GM12878 (cell line): ENCODE measurements around the gene NR0B1. TPM values are rescaled to one million over a fixed set of nuclear protein-coding genes. Genes with fewer than 3 reads are reported as not detected.
A peak's percentile ranks its signal among the peaks of the same experiment; 100 is the strongest.

Experiments used
- ATAC-seq: fragments of 200-7000 bp; cut with Tn5 transposase; 3 replicates; pipeline ENCODE4 v1.9.1; 2020; ENCODE audit warnings: mild to moderate bottlenecking, moderate library complexity
- BruUV-seq: library from RNA; stranded (reverse); fragments of 400-500 nt; replicated peaks from 2 replicates; lab custom pipeline; 2021; lab: Mats Ljungman, UMichigan
- CTCF ChIA-PET: fragments of 300-600 bp; sonication (Branson Sonifier 250); formaldehyde crosslinking; extraction: SDS; loops from one replicate; lab custom pipeline; 2021; ENCODE audit warnings: inconsistent platforms; lab: Yijun Ruan, JAX
- POLR2A ChIA-PET: fragments of 350-600 bp; formaldehyde crosslinking; extraction: SDS; loops from one replicate; lab custom pipeline; 2021; ENCODE audit warnings: inconsistent platforms; lab: Charles Lee
- RAD21 ChIA-PET: fragments of 300-600 bp; sonication (Branson Sonifier 250); formaldehyde crosslinking; loops from one replicate; lab custom pipeline; 2023; ENCODE audit warnings: antibody characterized with exemption; ENCODE audit not compliant: unreplicated experiment; lab: Charles Lee
- SMC1A ChIA-PET: fragments of 300-600 bp; sonication (Branson Sonifier 250); formaldehyde crosslinking; loops from one replicate; lab custom pipeline; 2023; ENCODE audit not compliant: unreplicated experiment, uncharacterized antibody; lab: Charles Lee
- DNase-seq: peaks from one replicate; pipeline ENCODE4 v3.0.0-alpha.2; 2011; ENCODE audit warnings: low read depth, low spot score
- FAIRE-seq: peaks from 3 replicates; lab custom pipeline; 2011; peaks lifted over from hg19 to GRCh38; lab: Jason Lieb, UNC
- H2AFZ ChIP-seq: 2 replicates; pipeline ENCODE4 v1.6.0; 2011; ENCODE audit warnings: low read depth, low read length, control low read depth; ENCODE audit not compliant: control insufficient read depth
- H3K27ac ChIP-seq: 2 replicates; pipeline ENCODE4 v1.5.1; 2011; ENCODE audit warnings: control low read depth; ENCODE audit not compliant: control insufficient read depth, insufficient read depth
- H3K27me3 ChIP-seq, 2 experiments: replicated peaks in 1 of 2; 2 replicates each; pipeline versions ENCODE4 v1.6.0 to v1.6.1; 2011; ENCODE audit warnings: low read length in 1 of 2; ENCODE audit not compliant: control insufficient read depth in 2 of 2, insufficient read depth in 2 of 2
- H3K36me3 ChIP-seq, 2 experiments: 2 replicates each; pipeline ENCODE4 v1.5.1; 2011; ENCODE audit warnings: low read length in 1 of 2; ENCODE audit not compliant: control insufficient read depth in 2 of 2, insufficient read depth in 2 of 2
- H3K4me1 ChIP-seq: 2 replicates; pipeline ENCODE4 v1.6.1; 2011; ENCODE audit warnings: mild to moderate bottlenecking, low read length, moderate library complexity, mixed read lengths; ENCODE audit not compliant: control insufficient read depth, insufficient read depth
- H3K4me2 ChIP-seq: 2 replicates; pipeline ENCODE4 v1.6.0; 2011; ENCODE audit warnings: control low read depth; ENCODE audit not compliant: control insufficient read depth, insufficient read depth
- H3K4me3 ChIP-seq: fragments of 200-600 bp; sonication (generic); 2 replicates; pipeline ENCODE4 v1.5.1; 2016
- H3K79me2 ChIP-seq: 2 replicates; pipeline ENCODE4 v1.6.0; 2011; ENCODE audit warnings: low read length; ENCODE audit not compliant: control insufficient read depth, insufficient read depth
- H3K9ac ChIP-seq: 2 replicates; pipeline ENCODE4 v1.8.0; 2011; ENCODE audit warnings: low read length, control low read depth, mixed read lengths; ENCODE audit not compliant: control insufficient read depth, insufficient read depth
- H3K9me3 ChIP-seq: replicated peaks from 3 replicates; pipeline ENCODE4 v1.5.1; 2011; ENCODE audit warnings: mild to moderate bottlenecking, low read length; ENCODE audit not compliant: control insufficient read depth, insufficient read depth
- H4K20me1 ChIP-seq: 2 replicates; pipeline ENCODE4 v1.6.0; 2011; ENCODE audit not compliant: control insufficient read depth, insufficient read depth
- ATF7 ChIP-seq: fragments of 450-650 bp; IDR thresholded peaks from 2 replicates; pipeline ENCODE4 v1.6.1; 2016; ENCODE audit warnings: low read depth, mild to moderate bottlenecking
- HDAC2 ChIP-seq: fragments of 200-600 bp; sonication (generic); IDR thresholded peaks from 2 replicates; pipeline ENCODE4 v1.6.1; 2017
- JUNB ChIP-seq: IDR thresholded peaks from 2 replicates; pipeline ENCODE4 v1.6.1; 2016; ENCODE audit warnings: antibody characterized with exemption, mild to moderate bottlenecking
- NFXL1 ChIP-seq: fragments of 450-650 bp; IDR thresholded peaks from 2 replicates; pipeline ENCODE4 v1.6.1; 2017; ENCODE audit warnings: antibody characterized with exemption, mild to moderate bottlenecking, borderline replicate concordance
- NR2C1 ChIP-seq: fragments of 450-650 bp; IDR thresholded peaks from 2 replicates; pipeline ENCODE4 v1.6.1; 2017; ENCODE audit warnings: antibody characterized with exemption, mild to moderate bottlenecking, moderate library complexity
- SP1 ChIP-seq: IDR thresholded peaks from one replicate; pipeline ENCODE4 v1.6.1; 2011; ENCODE audit warnings: low read depth, low read length
- SPI1 ChIP-seq: IDR thresholded peaks from 2 replicates; pipeline ENCODE4 v1.6.1; 2011; ENCODE audit warnings: low read depth, mild to moderate bottlenecking, low read length, moderate library complexity, borderline replicate concordance; ENCODE audit not compliant: insufficient read depth
- SREBF1 ChIP-seq: IDR thresholded peaks from 2 replicates; pipeline ENCODE4 v1.6.1; 2012; ENCODE audit warnings: mild to moderate bottlenecking, low read length
- STAT1 ChIP-seq: fragments of 450-650 bp; conservative IDR thresholded peaks from 2 replicates; pipeline ENCODE4 v1.6.1; 2014; ENCODE audit warnings: antibody characterized with exemption, mild to moderate bottlenecking
- WGBS: methylation state at CpG from one replicate; pipeline ENCODE4 v1.1.6; 2016; ENCODE audit warnings: low lambda C conversion rate; ENCODE audit not compliant: insufficient replicate concordance, insufficient coverage; ENCODE audit errors: missing lambda C conversion rate; 5-methylcytosine and 5-hydroxymethylcytosine counted together
- in situ Hi-C: fragments of 300-500 bp; cut with MboI; formaldehyde crosslinking; loops from 9 replicates; pipeline ENCODE4 v1.14.3; 2018; ENCODE audit warnings: mixed read lengths
- intact Hi-C: fragments of 100-400 bp; cut with micrococcal nuclease; formaldehyde crosslinking; loops from one replicate; pipeline ENCODE4 v1.14.2; 2022; ENCODE audit not compliant: unreplicated experiment
- polyA plus RNA-seq, 11 experiments: library from polyadenylated mRNA; depleted of rRNA in 4 of 11; unstranded in 6 of 11; stranded (reverse) in 5 of 11; fragments of >200 nt; fragmentation: Nextera tagmentation in 4 of 11; fragmentation: Illumina TruSeq in 1 of 11; extraction: Ambion mirVana in 4 of 11; extraction: Trizol in 1 of 11; gene quantifications; 1 replicate in 1 of 11; 2 replicates in 10 of 11; pipeline versions ENCODE4 v1.2.1 to v1.2.3, GENCODE V29; 2011 to 2016; ENCODE audit warnings: inconsistent platforms in 2 of 11, missing spikeins in 2 of 11, low read depth in 1 of 11
- total RNA-seq, 4 experiments: library from RNA; depleted of rRNA in 3 of 4; stranded (reverse); fragments of >200 nt in 3 of 4; fragmentation: Illumina TruSeq in 1 of 4; extraction: Trizol in 1 of 4; gene quantifications; 2 replicates each; pipeline versions ENCODE4 v1.2.1 to v1.2.3, GENCODE V29; 2013 to 2021
- TF ChIP-seq, protein P1 (sequence below): IDR thresholded peaks from 2 replicates; pipeline ENCODE4 v1.6.1; 2011; ENCODE audit warnings: borderline replicate concordance, low read depth, mild to moderate bottlenecking, moderate library complexity, low read length; ENCODE audit not compliant: insufficient read depth, poor library complexity, severe bottlenecking
- TF ChIP-seq, protein P2 (sequence below): fragments of 450-650 bp; IDR thresholded peaks from 2 replicates; pipeline ENCODE4 v1.6.1; 2017; ENCODE audit warnings: mild to moderate bottlenecking
- TF ChIP-seq, protein P3 (sequence below): fragments of 450-650 bp; IDR thresholded peaks from 2 replicates; pipeline ENCODE4 v1.6.1; 2017; ENCODE audit warnings: borderline replicate concordance

NR0B1 gene
- total and polyA plus RNA-seq, 10 of the 15 experiments (the other 5 are each of a cell fraction or from before 2014, with no cell fraction given) = not detected

DNA sequence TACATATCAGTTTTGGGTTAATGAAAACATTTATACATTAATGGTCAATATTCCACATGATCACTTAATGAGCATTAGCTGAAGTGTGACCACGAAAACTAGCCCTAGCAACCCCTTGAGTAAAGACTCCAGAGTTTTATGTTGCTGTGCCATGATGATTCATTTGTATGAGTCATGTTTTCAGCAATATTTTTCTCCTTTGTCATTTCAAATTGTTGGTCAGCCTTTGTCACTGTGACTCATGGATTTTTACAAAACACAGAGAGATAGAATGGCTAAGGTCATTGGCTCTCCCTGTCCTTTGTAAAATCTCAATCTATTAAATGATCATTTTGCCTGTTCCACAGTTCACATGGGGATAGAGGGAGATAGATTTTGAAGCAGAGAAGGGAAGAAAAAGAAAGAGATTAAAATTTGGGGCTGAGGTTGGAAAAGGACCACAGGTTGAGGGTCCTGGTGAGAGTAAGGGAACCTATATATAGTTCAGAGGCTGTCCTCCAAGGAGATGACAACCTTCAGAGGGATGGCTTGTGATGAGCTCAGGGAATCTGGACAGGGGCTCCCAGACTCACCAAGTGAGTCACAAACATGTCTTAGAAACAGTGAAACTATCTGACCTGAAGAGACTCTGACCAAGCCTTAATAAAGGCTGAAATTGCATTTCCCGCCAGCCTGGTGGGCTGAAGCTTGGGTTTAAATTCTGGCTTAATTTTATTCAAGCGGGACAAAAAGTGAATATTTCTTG is 25.6 kb downstream of the NR0B1 start:
- intact Hi-C loops = no loop called here
- TF ChIP-seq, protein P1, sequence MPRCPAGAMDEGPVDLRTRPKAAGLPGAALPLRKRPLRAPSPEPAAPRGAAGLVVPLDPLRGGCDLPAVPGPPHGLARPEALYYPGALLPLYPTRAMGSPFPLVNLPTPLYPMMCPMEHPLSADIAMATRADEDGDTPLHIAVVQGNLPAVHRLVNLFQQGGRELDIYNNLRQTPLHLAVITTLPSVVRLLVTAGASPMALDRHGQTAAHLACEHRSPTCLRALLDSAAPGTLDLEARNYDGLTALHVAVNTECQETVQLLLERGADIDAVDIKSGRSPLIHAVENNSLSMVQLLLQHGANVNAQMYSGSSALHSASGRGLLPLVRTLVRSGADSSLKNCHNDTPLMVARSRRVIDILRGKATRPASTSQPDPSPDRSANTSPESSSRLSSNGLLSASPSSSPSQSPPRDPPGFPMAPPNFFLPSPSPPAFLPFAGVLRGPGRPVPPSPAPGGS = peak; percentile 64
- TF ChIP-seq ATF7 = no peak
- ChIA-PET CTCF (no interaction called here), RAD21 (no interaction called here), SMC1A (interaction anchor here (1.2 kb wide), 1 partner anchor 27 kb away, joined by 3 read pairs; no protein-coding TSS in a partner anchor), POLR2A (interaction anchor here (0.7 kb wide), 1 partner anchor 10 kb away, joined by 3 read pairs; no protein-coding TSS in a partner anchor)
- DNase-seq (no peak), FAIRE-seq (no peak), ATAC-seq (no peak)
- no peaks in the 10 kb centered on the region for H3K27me3 ChIP-seq
- no peaks in the 10 kb centered on the region for H4K20me1 ChIP-seq
- in situ Hi-C loops = no loop called here
- no peak overlapping the region for H3K4me2 ChIP-seq
- no peaks in the 10 kb centered on the region for H3K9me3 ChIP-seq
- no peak overlapping the region for H3K27ac ChIP-seq
- 33% methylated on average over 3 of the region's 3 CpGs for WGBS
- no peak overlapping the region for H3K9ac ChIP-seq
- no peaks in the 10 kb centered on the region for H3K4me1 ChIP-seq
- no peaks in the 10 kb centered on the region for H3K79me2 ChIP-seq
- no peak overlapping the region for H2AFZ ChIP-seq
- H3K4me3 ChIP-seq = no peak overlapping the region
- BruUV-seq = no TSS peak
- no peaks in the 10 kb centered on the region for H3K36me3 ChIP-seq

DNA sequence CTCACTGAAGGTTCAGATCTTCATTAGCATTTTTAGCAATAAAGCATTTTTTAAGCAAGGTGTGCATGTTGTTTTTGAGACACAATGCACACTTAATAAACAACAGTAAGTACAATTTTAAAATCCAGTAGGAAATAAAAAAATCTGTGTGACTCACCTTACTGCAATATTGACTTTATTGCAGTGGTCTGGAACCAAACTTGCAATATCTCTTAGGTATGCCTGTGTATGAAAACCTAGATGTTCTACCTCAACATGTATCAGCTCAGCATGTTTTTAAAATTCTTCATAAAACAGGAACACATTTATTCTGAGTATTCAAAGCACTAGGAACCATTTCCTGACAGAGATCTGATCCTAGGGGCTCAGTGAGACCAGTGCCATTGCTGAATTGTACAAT is 26.7 kb downstream of the NR0B1 start:
- no peaks in the 10 kb centered on the region for H3K79me2 ChIP-seq
- no peak overlapping the region for H3K4me3 ChIP-seq
- in situ Hi-C loops = no loop called here
- CTCF ChIA-PET = no interaction called here
- BruUV-seq = no TSS peak
- no peaks in the 10 kb centered on the region for H3K4me1 ChIP-seq
- H3K9ac ChIP-seq = no peak overlapping the region
- SMC1A ChIA-PET = no interaction called here
- intact Hi-C loops = no loop called here
- no peak for FAIRE-seq
- no peak overlapping the region for H3K27ac ChIP-seq
- H3K4me2 ChIP-seq = no peak overlapping the region
- no peaks in the 10 kb centered on the region for H4K20me1 ChIP-seq
- no peak for ATAC-seq
- H3K9me3 ChIP-seq = no peaks in the 10 kb centered on the region
- H3K36me3 ChIP-seq = no peaks in the 10 kb centered on the region
- POLR2A ChIA-PET = no interaction called here
- no peak overlapping the region for H2AFZ ChIP-seq
- H3K27me3 ChIP-seq = no peaks in the 10 kb centered on the region
- RAD21 ChIA-PET = no interaction called here
- no peak for DNase-seq
- TF ChIP-seq NFXL1 (no peak), SP1 (no peak), NR2C1 (no peak), SREBF1 (no peak), SPI1 (no peak), JUNB (no peak), HDAC2 (no peak), STAT1 (no peak)
- TF ChIP-seq, protein P2, sequence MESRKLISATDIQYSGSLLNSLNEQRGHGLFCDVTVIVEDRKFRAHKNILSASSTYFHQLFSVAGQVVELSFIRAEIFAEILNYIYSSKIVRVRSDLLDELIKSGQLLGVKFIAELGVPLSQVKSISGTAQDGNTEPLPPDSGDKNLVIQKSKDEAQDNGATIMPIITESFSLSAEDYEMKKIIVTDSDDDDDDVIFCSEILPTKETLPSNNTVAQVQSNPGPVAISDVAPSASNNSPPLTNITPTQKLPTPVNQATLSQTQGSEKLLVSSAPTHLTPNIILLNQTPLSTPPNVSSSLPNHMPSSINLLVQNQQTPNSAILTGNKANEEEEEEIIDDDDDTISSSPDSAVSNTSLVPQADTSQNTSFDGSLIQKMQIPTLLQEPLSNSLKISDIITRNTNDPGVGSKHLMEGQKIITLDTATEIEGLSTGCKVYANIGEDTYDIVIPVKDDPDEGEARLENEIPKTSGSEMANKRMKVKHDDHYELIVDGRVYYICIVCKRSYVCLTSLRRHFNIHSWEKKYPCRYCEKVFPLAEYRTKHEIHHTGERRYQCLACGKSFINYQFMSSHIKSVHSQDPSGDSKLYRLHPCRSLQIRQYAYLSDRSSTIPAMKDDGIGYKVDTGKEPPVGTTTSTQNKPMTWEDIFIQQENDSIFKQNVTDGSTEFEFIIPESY = no peak
- TF ChIP-seq, protein P3, sequence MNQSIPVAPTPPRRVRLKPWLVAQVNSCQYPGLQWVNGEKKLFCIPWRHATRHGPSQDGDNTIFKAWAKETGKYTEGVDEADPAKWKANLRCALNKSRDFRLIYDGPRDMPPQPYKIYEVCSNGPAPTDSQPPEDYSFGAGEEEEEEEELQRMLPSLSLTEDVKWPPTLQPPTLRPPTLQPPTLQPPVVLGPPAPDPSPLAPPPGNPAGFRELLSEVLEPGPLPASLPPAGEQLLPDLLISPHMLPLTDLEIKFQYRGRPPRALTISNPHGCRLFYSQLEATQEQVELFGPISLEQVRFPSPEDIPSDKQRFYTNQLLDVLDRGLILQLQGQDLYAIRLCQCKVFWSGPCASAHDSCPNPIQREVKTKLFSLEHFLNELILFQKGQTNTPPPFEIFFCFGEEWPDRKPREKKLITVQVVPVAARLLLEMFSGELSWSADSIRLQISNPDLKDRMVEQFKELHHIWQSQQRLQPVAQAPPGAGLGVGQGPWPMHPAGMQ = no peak
